C4-2B (cell line): ENCODE measurements around the gene ST7L.

Experiments
- CTCF ChIP-seq: fragments of 450-650 bp; conservative IDR thresholded peaks from 2 replicates; pipeline ENCODE4 v1.5.1; 2017; ENCODE audit warnings: mild to moderate bottlenecking
- ZFX ChIP-seq: fragments of 450-650 bp; IDR thresholded peaks from 2 replicates; pipeline ENCODE4 v1.6.1; 2017

DNA sequence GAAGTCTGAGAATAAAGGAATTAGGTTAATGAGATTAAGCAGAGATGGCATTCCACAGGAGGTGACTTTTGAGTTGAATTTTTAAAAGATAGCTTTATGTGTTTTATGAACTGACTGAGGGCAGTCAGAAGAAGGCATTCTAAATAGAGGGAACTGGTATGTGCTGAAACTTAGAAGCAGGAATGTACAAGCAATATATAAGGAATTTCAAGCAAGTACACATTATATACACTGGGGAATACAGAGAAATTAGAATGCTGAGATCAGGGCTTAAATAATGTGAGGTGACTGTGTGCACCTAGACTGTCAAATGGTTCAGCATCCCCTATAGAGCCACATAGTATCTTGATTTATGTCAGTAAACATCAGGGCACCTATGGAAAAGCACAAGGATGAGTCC is 90.9 kb downstream of the ST7L start:
- TF ChIP-seq CTCF (no peak), ZFX (no peak)
